SKM-1 treated with dmso at 0.1 percent for 144 hours (cell line): ENCODE results near the gene IL9.
"Not testable (repeated sequence)": the region's sequence is repeated elsewhere in the genome, so short reads cannot be mapped to it uniquely, and the experiment has no call there.

Source experiments
- DNase-seq: peaks from one replicate; lab custom pipeline; 2025; ENCODE audit not compliant: unreplicated experiment; lab: John Stamatoyannopoulos, UW

Gene IL9

GRCh38 chr5:135869935-135870334 is 25.7 kb downstream of the IL9 start:
- DNase-seq: no peak

GRCh38 chr5:135869276-135869675 is 26.4 kb downstream of the IL9 start:
- no peak for DNase-seq

- no peak for DNase-seq
Observed at GRCh38 chr5:135868681-135869080, 27.0 kb downstream of the IL9 start.

GRCh38 chr5:135867599-135867998 is 28.0 kb downstream of the IL9 start:
- no peak for DNase-seq

GRCh38 chr5:135866016-135866415 is 29.6 kb downstream of the IL9 start:
- no peak for DNase-seq

GRCh38 chr5:135864503-135865435 is 30.9 kb downstream of the IL9 start:
- DNase-seq: no peak

- no peak for DNase-seq
Observed at GRCh38 chr5:135862744-135863143, 32.9 kb downstream of the IL9 start.

GRCh38 chr5:135862086-135862485 is 33.6 kb downstream of the IL9 start:
- no peak for DNase-seq

GRCh38 chr5:135861641-135862040 is 34.0 kb downstream of the IL9 start:
- no peak for DNase-seq

GRCh38 chr5:135859641-135860040 is 36.0 kb downstream of the IL9 start:
- DNase-seq: no peak

- not testable (repeated sequence) for DNase-seq
Observed at GRCh38 chr5:135859186-135859585, 36.5 kb downstream of the IL9 start.

- no peak for DNase-seq
Observed at GRCh38 chr5:135857630-135858311, 37.9 kb downstream of the IL9 start.

GRCh38 chr5:135851915-135852845 is 43.5 kb downstream of the IL9 start:
- DNase-seq: no peak

GRCh38 chr5:135851186-135851914 is 44.3 kb downstream of the IL9 start:
- DNase-seq: no peak

- no peak for DNase-seq
Observed at GRCh38 chr5:135850671-135851070, 45.0 kb downstream of the IL9 start.

GRCh38 chr5:135850231-135850630 is 45.4 kb downstream of the IL9 start:
- no peak for DNase-seq

- DNase-seq: no peak
Observed at GRCh38 chr5:135847976-135848375, 47.7 kb downstream of the IL9 start.

GRCh38 chr5:135846311-135846710 is 49.3 kb downstream of the IL9 start:
- DNase-seq: no peak

- DNase-seq: no peak
Observed at GRCh38 chr5:135843571-135844337, 51.9 kb downstream of the IL9 start.

- no peak for DNase-seq
Observed at GRCh38 chr5:135842737-135843136, 52.9 kb downstream of the IL9 start.
